Neural progenitor cell (in vitro differentiated cells): Measurements from ENCODE around the gene TGOLN2. TPM values are rescaled to one million over a fixed set of nuclear protein-coding genes. Genes with fewer than 3 reads are reported as not detected.
A peak's percentile ranks its signal among the peaks of the same experiment; 100 is the strongest.
"Not testable (repeated sequence)": the region's sequence is repeated elsewhere in the genome, so short reads cannot be mapped to it uniquely, and the experiment has no call there.

Source experiments
- DNase-seq: peaks from one replicate; pipeline ENCODE4 v3.0.0-alpha.2; 2016; ENCODE audit warnings: low spot score
- H2AFZ ChIP-seq: fragments of 200-600 bp; sonication (generic); replicated peaks from 2 replicates; pipeline ENCODE4 v1.6.1; 2016; ENCODE audit warnings: antibody characterized with exemption
- H3F3A ChIP-seq: fragments of 200-600 bp; sonication (generic); 2 replicates; pipeline ENCODE4 v1.6.1; 2016; ENCODE audit warnings: antibody characterized with exemption, low read depth
- H3K27ac ChIP-seq: fragments of 200-600 bp; sonication (generic); 2 replicates; pipeline ENCODE4 v1.5.1; 2016; ENCODE audit warnings: mild to moderate bottlenecking
- H3K27me3 ChIP-seq: fragments of 200-600 bp; sonication (generic); 2 replicates; pipeline ENCODE4 v1.6.1; 2016; ENCODE audit warnings: mild to moderate bottlenecking, moderate library complexity
- H3K36me3 ChIP-seq: fragments of 200-600 bp; sonication (generic); 2 replicates; pipeline ENCODE4 v1.5.1; 2016
- H3K4me1 ChIP-seq: fragments of 200-600 bp; sonication (generic); 2 replicates; pipeline ENCODE4 v1.6.1; 2016; ENCODE audit warnings: mixed run types
- H3K4me2 ChIP-seq: fragments of 200-600 bp; sonication (generic); 2 replicates; pipeline ENCODE4 v1.6.1; 2016
- H3K4me3 ChIP-seq: fragments of 200-600 bp; sonication (generic); 2 replicates; pipeline ENCODE4 v1.5.1; 2016
- H3K79me2 ChIP-seq: fragments of 200-600 bp; sonication (generic); 2 replicates; pipeline ENCODE4 v1.6.1; 2016; ENCODE audit warnings: low read depth
- H3K9ac ChIP-seq: fragments of 200-600 bp; sonication (generic); 2 replicates; pipeline ENCODE4 v1.6.1; 2016
- H3K9me3 ChIP-seq: fragments of 200-600 bp; sonication (generic); 2 replicates; pipeline ENCODE4 v1.5.1; 2016; ENCODE audit warnings: low read depth
- H4K20me1 ChIP-seq: fragments of 200-600 bp; sonication (generic); 2 replicates; pipeline ENCODE4 v1.6.1; 2016; ENCODE audit warnings: low read depth
- H3K27ac Mint-ChIP-seq: 3 replicates; pipeline ENCODE4 v1.8.0; 2021; ENCODE audit warnings: mixed read lengths
- H3K27me3 Mint-ChIP-seq: 2 replicates; pipeline ENCODE4 v1.8.0; 2022; ENCODE audit warnings: low read depth, mild to moderate bottlenecking, inconsistent platforms, moderate library complexity, mixed read lengths; ENCODE audit not compliant: insufficient read depth
- H3K36me3 Mint-ChIP-seq: 3 replicates; pipeline ENCODE4 v1.8.0; 2021; ENCODE audit warnings: mixed read lengths
- H3K4me1 Mint-ChIP-seq: 3 replicates; pipeline ENCODE4 v1.8.0; 2021; ENCODE audit warnings: mixed read lengths
- H3K4me3 Mint-ChIP-seq: 3 replicates; pipeline ENCODE4 v1.8.0; 2021; ENCODE audit warnings: mild to moderate bottlenecking, moderate library complexity, mixed read lengths
- H3K9me3 Mint-ChIP-seq: 3 replicates; pipeline ENCODE4 v1.8.0; 2020; ENCODE audit warnings: mixed read lengths
- CTCF ChIP-seq: fragments of 200-600 bp; sonication (generic); IDR thresholded peaks from 2 replicates; pipeline ENCODE4 v1.5.1; 2017; ENCODE audit warnings: antibody characterized with exemption, mild to moderate bottlenecking
- EZH2 ChIP-seq: fragments of 200-600 bp; sonication (generic); IDR thresholded peaks from 2 replicates; pipeline ENCODE4 v1.6.1; 2017; ENCODE audit warnings: antibody characterized with exemption, mild to moderate bottlenecking, moderate library complexity
- EZH2phosphoT487 ChIP-seq: fragments of 200-600 bp; sonication (generic); IDR thresholded peaks from 2 replicates; pipeline ENCODE4 v1.6.1; 2017; ENCODE audit warnings: antibody characterized with exemption
- total RNA-seq: library from RNA; depleted of rRNA; stranded (reverse); fragments of >200 nt; gene quantifications from 2 replicates; pipeline ENCODE4 v1.2.3, GENCODE V29; 2015; ENCODE audit warnings: low replicate concordance

Gene TGOLN2
- total RNA-seq, 1 donor from 2014 or later: 28.5 TPM

- Histone ChIP-seq H3K9ac (no peak overlapping the region), H3K27ac (no peak overlapping the region), H3K4me3 (no peak overlapping the region), H4K20me1 (no peaks in the 10 kb centered on the region), H3K9me3 (no peaks in the 10 kb centered on the region), H2AFZ (no peak overlapping the region), H3K27me3 (no peaks in the 10 kb centered on the region), H3K79me2 (no peaks in the 10 kb centered on the region), H3K36me3 (no peaks in the 10 kb centered on the region), H3K4me2 (no peak overlapping the region), H3F3A (no peaks in the 10 kb centered on the region), H3K4me1 (no peaks in the 10 kb centered on the region)
- DNase-seq: no peak
- Mint-ChIP-seq H3K27me3 (peaks cover 6% of the 10 kb centered on the region), H3K4me3 (no peak overlapping the region), H3K27ac (no peak overlapping the region), H3K36me3 (peaks cover 13% of the 10 kb centered on the region), H3K9me3 (no peaks in the 10 kb centered on the region), H3K4me1 (no peaks in the 10 kb centered on the region)
- no peak for TF ChIP-seq EZH2phosphoT487
- no peak for TF ChIP-seq CTCF
- TF ChIP-seq EZH2: no peak
These were observed 43.3 kb upstream of the TGOLN2 start for GRCh38 chr2:85371045-85371444.

GRCh38 chr2:85369500-85369899 is 41.7 kb upstream of the TGOLN2 start:
- Histone ChIP-seq H3K36me3 (no peaks in the 10 kb centered on the region), H4K20me1 (no peaks in the 10 kb centered on the region), H3K9me3 (no peaks in the 10 kb centered on the region), H3K79me2 (no peaks in the 10 kb centered on the region), H3K27me3 (no peaks in the 10 kb centered on the region), H3K4me3 (no peak overlapping the region), H3K9ac (no peak overlapping the region), H3K27ac (no peak overlapping the region), H3K4me1 (no peaks in the 10 kb centered on the region), H3K4me2 (no peak overlapping the region), H2AFZ (no peak overlapping the region), H3F3A (no peaks in the 10 kb centered on the region)
- Mint-ChIP-seq H3K27me3 (peaks cover 4% of the 10 kb centered on the region), H3K4me1 (no peaks in the 10 kb centered on the region), H3K27ac (peak overlapping the region; percentile 25), H3K9me3 (no peaks in the 10 kb centered on the region), H3K4me3 (no peak overlapping the region), H3K36me3 (peaks cover 13% of the 10 kb centered on the region)
- no peak for TF ChIP-seq EZH2
- TF ChIP-seq EZH2phosphoT487: no peak
- no peak for TF ChIP-seq CTCF
- DNase-seq: no peak

- Histone ChIP-seq H3K79me2 (no peaks in the 10 kb centered on the region), H3F3A (no peaks in the 10 kb centered on the region), H3K36me3 (no peaks in the 10 kb centered on the region), H4K20me1 (no peaks in the 10 kb centered on the region), H3K27me3 (no peaks in the 10 kb centered on the region), H3K27ac (no peak overlapping the region), H3K4me2 (no peak overlapping the region), H3K9me3 (no peaks in the 10 kb centered on the region), H3K4me3 (no peak overlapping the region), H3K4me1 (no peaks in the 10 kb centered on the region), H2AFZ (no peak overlapping the region), H3K9ac (no peak overlapping the region)
- H3K4me1 Mint-ChIP-seq: no peaks in the 10 kb centered on the region
- H3K4me3 Mint-ChIP-seq: no peak overlapping the region
- peaks cover 11% of the 10 kb centered on the region for H3K36me3 Mint-ChIP-seq
- no peak for DNase-seq
- H3K9me3 Mint-ChIP-seq: no peaks in the 10 kb centered on the region
- H3K27ac Mint-ChIP-seq: no peak overlapping the region
- H3K27me3 Mint-ChIP-seq: peaks cover 4% of the 10 kb centered on the region
- TF ChIP-seq EZH2phosphoT487 (no peak), EZH2 (no peak), CTCF (no peak)
These were observed 41.1 kb upstream of the TGOLN2 start for GRCh38 chr2:85368921-85369320.

GRCh38 chr2:85367180-85367579 is 39.4 kb upstream of the TGOLN2 start:
- Histone ChIP-seq H3F3A (no peaks in the 10 kb centered on the region), H3K4me1 (no peaks in the 10 kb centered on the region), H3K4me3 (no peak overlapping the region), H3K27ac (no peak overlapping the region), H4K20me1 (no peaks in the 10 kb centered on the region), H3K9me3 (no peaks in the 10 kb centered on the region), H2AFZ (no peak overlapping the region), H3K36me3 (no peaks in the 10 kb centered on the region), H3K9ac (no peak overlapping the region), H3K4me2 (no peak overlapping the region), H3K27me3 (no peaks in the 10 kb centered on the region), H3K79me2 (no peaks in the 10 kb centered on the region)
- no peak for TF ChIP-seq CTCF
- no peak for TF ChIP-seq EZH2phosphoT487
- TF ChIP-seq EZH2: no peak
- H3K4me1 Mint-ChIP-seq: no peaks in the 10 kb centered on the region
- DNase-seq: no peak
- H3K27ac Mint-ChIP-seq: no peak overlapping the region
- peaks cover 3% of the 10 kb centered on the region for H3K27me3 Mint-ChIP-seq
- H3K4me3 Mint-ChIP-seq: no peak overlapping the region
- peaks cover 14% of the 10 kb centered on the region for H3K36me3 Mint-ChIP-seq
- H3K9me3 Mint-ChIP-seq: no peaks in the 10 kb centered on the region

- not testable (repeated sequence) for DNase-seq, H3K27ac Mint-ChIP-seq
These were observed 35.0 kb upstream of the TGOLN2 start for GRCh38 chr2:85362653-85363387.

More at GRCh38 chr2:85362653-85363387, 35.0 kb upstream of the TGOLN2 start:
- not testable (repeated sequence) for H3K4me1 ChIP-seq, H3K27ac ChIP-seq, H3F3A ChIP-seq, H3K79me2 ChIP-seq, H3K4me2 ChIP-seq, H4K20me1 ChIP-seq, H3K27me3 Mint-ChIP-seq, H3K9me3 Mint-ChIP-seq, H3K4me1 Mint-ChIP-seq, H3K4me3 ChIP-seq, H3K9ac ChIP-seq, H3K27me3 ChIP-seq, H3K9me3 ChIP-seq, H2AFZ ChIP-seq, H3K36me3 ChIP-seq, H3K4me3 Mint-ChIP-seq
- peaks cover 19% of the 10 kb centered on the region for H3K36me3 Mint-ChIP-seq
